Uterus (tissue), 4 donors: ENCODE results near the gene PPP1CB. TPM values are rescaled to one million over a fixed set of nuclear protein-coding genes. Genes with fewer than 3 reads are reported as not detected.

Experiments used
- DNase-seq, 2 donors: peaks; one replicate each; pipeline ENCODE4 v3.0.0-alpha.2; 2019 to 2020
- H3K27ac ChIP-seq, 2 donors: fragments of 200-600 bp; sonication (generic); 1 replicate in 1 of 2; 2 replicates in 1 of 2; pipeline ENCODE4 v1.5.1; 2016 to 2018
- H3K27me3 ChIP-seq, 2 donors: fragments of 200-600 bp; sonication (generic); one replicate each; pipeline ENCODE4 v1.5.1; 2018 to 2019; ENCODE audit warnings: control low read depth in 1 of 2
- H3K36me3 ChIP-seq, 2 donors: fragments of 200-600 bp; sonication (generic); one replicate each; pipeline ENCODE4 v1.5.1; 2019; ENCODE audit warnings: control low read depth in 1 of 2
- H3K4me1 ChIP-seq, 2 donors: fragments of 200-600 bp; sonication (generic); one replicate each; pipeline ENCODE4 v1.5.1; 2018 to 2019; ENCODE audit warnings: control low read depth in 1 of 2
- H3K4me3 ChIP-seq, 2 donors: fragments of 200-600 bp; sonication (generic); 1 replicate in 1 of 2; 2 replicates in 1 of 2; pipeline ENCODE4 v1.5.1; 2018 to 2019; ENCODE audit warnings: mild to moderate bottlenecking in 1 of 2
- H3K9me3 ChIP-seq, 2 donors: fragments of 200-600 bp; sonication (generic); one replicate each; pipeline ENCODE4 v1.5.1; 2019; ENCODE audit warnings: control low read depth in 1 of 2
- POLR2A ChIP-seq, 2 donors: fragments of 450-650 bp; IDR thresholded peaks; one replicate each; pipeline ENCODE4 v1.6.1; 2016; ENCODE audit warnings: antibody characterized with exemption in 2 of 2, mild to moderate bottlenecking in 1 of 2, moderate library complexity in 1 of 2
- intact Hi-C: fragments of 100-400 bp; cut with DNase I; formaldehyde crosslinking; loops from one replicate; pipeline ENCODE4 v1.15.1; 2023; ENCODE audit warnings: low total_unique reads
- total RNA-seq, 4 donors: library from RNA; depleted of rRNA in 3 of 4; stranded (reverse); fragments of >200 nt in 3 of 4; gene quantifications; one replicate each; pipeline versions ENCODE4 v1.1.0 to v1.2.4, GENCODE V29; 2014 to 2023
- TF ChIP-seq, protein P1 (sequence below), 4 experiments: fragments of 200-600 bp in 2 of 4; fragments of 450-650 bp in 2 of 4; sonication (generic) in 2 of 4; IDR thresholded peaks; one replicate each; pipeline ENCODE4 v1.5.1; 2016 to 2019; ENCODE audit warnings: antibody characterized with exemption in 4 of 4, mild to moderate bottlenecking in 2 of 4, moderate library complexity in 1 of 4
- donor health status: DM: yes; HTN: yes; CAD: no.

The PPP1CB gene
- total RNA-seq, 4 donors from 2014 or later = 366 to 610 (median 470) TPM

DNA sequence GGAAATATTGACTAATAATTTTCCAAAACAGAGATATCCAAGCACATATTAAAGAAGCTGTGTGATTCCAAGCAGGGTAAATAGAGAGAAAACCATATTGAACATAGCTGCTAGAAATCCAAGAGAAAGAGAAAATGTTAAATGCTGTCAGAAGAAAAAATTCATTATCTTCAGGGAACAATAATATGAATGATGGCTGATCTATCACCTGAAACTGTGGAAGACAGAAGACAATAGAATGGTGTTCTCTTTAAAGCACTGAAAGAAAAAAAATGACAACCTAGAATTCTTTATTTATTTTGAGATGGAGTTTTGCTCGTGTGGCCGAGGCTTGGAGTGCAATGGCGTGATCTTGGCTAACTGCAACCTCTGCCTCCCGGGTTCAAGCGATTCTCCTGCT is 17.3 kb downstream of the PPP1CB start:
- intact Hi-C loops = no loop called here
- H3K4me3 ChIP-seq = no peak overlapping the region
- H3K4me1 ChIP-seq = peaks cover 0 to 14% of the 10 kb centered on the region in 2 donors
- DNase-seq = no peak
- H3K36me3 ChIP-seq = no peaks in the 10 kb centered on the region
- H3K27ac ChIP-seq = no peak overlapping the region
- TF ChIP-seq, protein P1, sequence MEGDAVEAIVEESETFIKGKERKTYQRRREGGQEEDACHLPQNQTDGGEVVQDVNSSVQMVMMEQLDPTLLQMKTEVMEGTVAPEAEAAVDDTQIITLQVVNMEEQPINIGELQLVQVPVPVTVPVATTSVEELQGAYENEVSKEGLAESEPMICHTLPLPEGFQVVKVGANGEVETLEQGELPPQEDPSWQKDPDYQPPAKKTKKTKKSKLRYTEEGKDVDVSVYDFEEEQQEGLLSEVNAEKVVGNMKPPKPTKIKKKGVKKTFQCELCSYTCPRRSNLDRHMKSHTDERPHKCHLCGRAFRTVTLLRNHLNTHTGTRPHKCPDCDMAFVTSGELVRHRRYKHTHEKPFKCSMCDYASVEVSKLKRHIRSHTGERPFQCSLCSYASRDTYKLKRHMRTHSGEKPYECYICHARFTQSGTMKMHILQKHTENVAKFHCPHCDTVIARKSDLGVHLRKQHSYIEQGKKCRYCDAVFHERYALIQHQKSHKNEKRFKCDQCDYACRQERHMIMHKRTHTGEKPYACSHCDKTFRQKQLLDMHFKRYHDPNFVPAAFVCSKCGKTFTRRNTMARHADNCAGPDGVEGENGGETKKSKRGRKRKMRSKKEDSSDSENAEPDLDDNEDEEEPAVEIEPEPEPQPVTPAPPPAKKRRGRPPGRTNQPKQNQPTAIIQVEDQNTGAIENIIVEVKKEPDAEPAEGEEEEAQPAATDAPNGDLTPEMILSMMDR (IDR thresholded peaks at IDR 0.05) = no peak
- no peak for TF ChIP-seq POLR2A (IDR thresholded peaks at IDR 0.05)
- no peaks in the 10 kb centered on the region for H3K27me3 ChIP-seq
- H3K9me3 ChIP-seq = no peaks in the 10 kb centered on the region

DNA sequence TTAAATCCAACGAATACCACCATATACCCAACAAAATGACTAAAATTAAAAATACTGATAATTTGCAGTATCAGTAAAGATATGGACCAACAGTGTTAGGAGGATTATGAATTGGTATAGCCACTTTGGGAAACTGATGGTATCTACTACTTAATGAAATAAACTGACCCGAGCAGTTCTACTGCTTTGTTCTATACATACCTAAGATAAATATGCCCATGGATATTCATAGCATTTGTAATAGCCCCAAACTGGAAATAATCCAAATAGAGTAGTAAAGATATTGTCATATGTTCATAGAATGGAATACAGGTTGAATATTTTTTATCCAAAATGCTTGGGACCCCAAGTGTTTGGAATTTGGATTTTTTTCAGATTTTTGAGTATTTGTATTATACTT is 20.7 kb downstream of the PPP1CB start:
- Histone ChIP-seq H3K27ac (no peak overlapping the region), H3K4me3 (no peak overlapping the region), H3K9me3 (no peaks in the 10 kb centered on the region), H3K36me3 (no peaks in the 10 kb centered on the region), H3K4me1 (peaks cover 6 to 26% of the 10 kb centered on the region in 2 donors), H3K27me3 (no peaks in the 10 kb centered on the region)
- no peak for DNase-seq
- intact Hi-C loops = no loop called here
- TF ChIP-seq, protein P1 (IDR thresholded peaks at IDR 0.05) = no peak
- TF ChIP-seq POLR2A (IDR thresholded peaks at IDR 0.05) = no peak

DNA sequence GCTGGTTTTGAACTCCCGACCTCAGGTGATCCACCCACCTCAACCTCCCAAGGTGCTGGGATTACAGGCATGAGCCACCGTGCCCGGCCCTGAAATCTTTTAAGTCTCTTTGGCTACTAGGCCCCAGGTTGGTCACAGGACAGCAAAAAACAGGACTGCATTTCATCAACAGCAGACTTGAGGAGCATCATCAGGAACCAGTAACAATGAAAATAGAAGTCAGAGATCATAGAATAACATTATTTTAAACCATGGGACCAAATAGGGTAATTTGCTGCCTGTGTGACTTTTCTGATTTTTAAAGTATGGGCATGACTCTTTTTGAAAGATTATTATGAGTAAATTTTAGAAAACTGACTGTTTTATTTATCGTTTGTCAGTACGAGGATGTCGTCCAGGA is 24.8 kb downstream of the PPP1CB start:
- intact Hi-C loops = no loop called here
- DNase-seq = no peak
- H3K36me3 ChIP-seq = no peaks in the 10 kb centered on the region
- no peaks in the 10 kb centered on the region for H3K9me3 ChIP-seq
- peaks cover 6 to 20% of the 10 kb centered on the region in 2 donors for H3K4me1 ChIP-seq
- H3K4me3 ChIP-seq = no peak overlapping the region
- H3K27me3 ChIP-seq = no peaks in the 10 kb centered on the region
- no peak overlapping the region for H3K27ac ChIP-seq
- TF ChIP-seq POLR2A (IDR thresholded peaks at IDR 0.05) = no peak
- TF ChIP-seq, protein P1 (IDR thresholded peaks at IDR 0.05) = no peak

DNA sequence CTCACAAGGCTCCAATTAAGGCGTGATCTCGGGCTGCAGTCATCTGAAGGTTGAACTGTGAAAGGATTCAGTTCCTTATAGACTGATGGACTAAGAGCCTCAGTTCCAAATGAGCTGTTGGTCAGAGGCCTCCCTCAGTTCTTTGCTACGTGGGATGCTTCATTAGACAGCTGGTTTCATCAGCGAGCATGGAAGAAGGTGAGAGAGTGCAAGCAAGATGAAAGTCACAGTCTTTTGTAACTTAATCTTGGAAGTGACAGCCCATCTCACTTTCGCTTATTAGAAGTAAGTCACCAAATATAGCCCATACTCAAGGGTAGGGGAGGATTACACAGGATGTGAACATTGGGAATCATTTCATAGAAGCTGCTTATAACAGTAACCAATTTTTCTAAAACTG is 26.8 kb downstream of the PPP1CB start:
- Histone ChIP-seq H3K4me1 (peaks cover 6 to 14% of the 10 kb centered on the region in 2 donors), H3K27me3 (no peaks in the 10 kb centered on the region), H3K27ac (no peak overlapping the region), H3K9me3 (no peaks in the 10 kb centered on the region), H3K4me3 (no peak overlapping the region), H3K36me3 (no peaks in the 10 kb centered on the region)
- TF ChIP-seq, protein P1 (IDR thresholded peaks at IDR 0.05) = no peak
- no peak for TF ChIP-seq POLR2A (IDR thresholded peaks at IDR 0.05)
- no peak for DNase-seq
- intact Hi-C loops = no loop called here

DNA sequence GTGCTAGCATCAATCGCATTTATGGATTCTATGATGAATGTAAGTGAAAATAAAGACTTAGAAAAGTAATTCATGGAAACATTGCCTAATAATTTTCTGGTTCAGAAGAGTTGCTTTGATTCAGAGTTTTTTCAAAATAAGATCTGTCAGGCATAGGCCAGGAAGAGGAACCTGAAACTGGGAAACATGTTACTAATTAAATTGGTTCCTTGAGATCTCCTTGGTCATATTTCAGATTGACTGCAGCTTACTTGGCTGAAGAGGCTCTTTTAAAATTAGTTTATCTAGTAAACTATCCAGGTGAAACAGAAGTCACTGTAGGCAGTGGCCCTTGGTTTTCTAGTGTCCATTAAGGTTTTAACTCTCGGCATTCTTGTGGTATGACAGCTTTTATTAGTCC is 27.4 kb downstream of the PPP1CB start:
- intact Hi-C loops = no loop called here
- no peaks in the 10 kb centered on the region for H3K36me3 ChIP-seq
- H3K27me3 ChIP-seq = no peaks in the 10 kb centered on the region
- H3K27ac ChIP-seq = no peak overlapping the region
- no peak overlapping the region for H3K4me3 ChIP-seq
- TF ChIP-seq, protein P1 (IDR thresholded peaks at IDR 0.05) = no peak
- no peaks in the 10 kb centered on the region for H3K9me3 ChIP-seq
- no peak for DNase-seq
- peaks cover 6 to 12% of the 10 kb centered on the region in 2 donors for H3K4me1 ChIP-seq
